Measurements from ENCODE around the gene TUSC2.
A peak's percentile ranks its signal among the peaks of the same experiment; 100 is the strongest.

DNA sequence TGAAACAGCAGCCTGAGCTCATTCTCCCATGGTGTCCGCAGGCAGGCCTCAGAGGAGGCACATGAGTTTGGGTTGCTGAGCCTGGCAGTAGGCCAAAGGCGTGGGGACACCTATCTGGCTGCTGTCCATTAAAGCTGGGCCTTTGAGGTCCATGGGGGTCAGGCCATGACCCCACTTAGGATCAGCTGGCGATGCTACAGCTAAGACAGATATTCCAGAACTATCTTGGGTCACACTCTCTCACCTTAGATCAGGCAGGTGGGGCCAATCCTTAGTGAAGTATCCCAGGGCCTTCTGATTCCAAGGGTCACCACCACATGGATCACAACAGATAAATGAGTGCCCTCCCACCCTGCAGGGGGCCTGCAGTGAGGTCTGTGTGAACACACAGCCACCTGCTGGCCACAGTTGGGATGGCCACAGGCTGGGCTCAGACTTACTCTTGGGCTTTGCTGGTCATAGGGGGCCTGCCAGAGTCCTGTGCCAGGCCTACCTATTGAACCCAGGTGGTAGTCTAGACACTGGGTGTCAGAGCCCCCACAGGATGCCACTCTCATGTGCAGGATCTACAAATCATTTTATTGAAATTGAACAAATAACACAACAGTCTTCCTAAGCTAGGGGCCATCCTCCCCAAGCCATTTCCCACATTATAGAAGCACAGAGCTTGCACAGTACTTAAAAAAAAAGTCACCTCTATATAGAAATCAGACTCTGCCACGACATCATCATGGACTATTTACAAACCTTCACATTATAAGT is 3.5 kb downstream of the TUSC2 start:
- TF ChIP-seq, protein P1, sequence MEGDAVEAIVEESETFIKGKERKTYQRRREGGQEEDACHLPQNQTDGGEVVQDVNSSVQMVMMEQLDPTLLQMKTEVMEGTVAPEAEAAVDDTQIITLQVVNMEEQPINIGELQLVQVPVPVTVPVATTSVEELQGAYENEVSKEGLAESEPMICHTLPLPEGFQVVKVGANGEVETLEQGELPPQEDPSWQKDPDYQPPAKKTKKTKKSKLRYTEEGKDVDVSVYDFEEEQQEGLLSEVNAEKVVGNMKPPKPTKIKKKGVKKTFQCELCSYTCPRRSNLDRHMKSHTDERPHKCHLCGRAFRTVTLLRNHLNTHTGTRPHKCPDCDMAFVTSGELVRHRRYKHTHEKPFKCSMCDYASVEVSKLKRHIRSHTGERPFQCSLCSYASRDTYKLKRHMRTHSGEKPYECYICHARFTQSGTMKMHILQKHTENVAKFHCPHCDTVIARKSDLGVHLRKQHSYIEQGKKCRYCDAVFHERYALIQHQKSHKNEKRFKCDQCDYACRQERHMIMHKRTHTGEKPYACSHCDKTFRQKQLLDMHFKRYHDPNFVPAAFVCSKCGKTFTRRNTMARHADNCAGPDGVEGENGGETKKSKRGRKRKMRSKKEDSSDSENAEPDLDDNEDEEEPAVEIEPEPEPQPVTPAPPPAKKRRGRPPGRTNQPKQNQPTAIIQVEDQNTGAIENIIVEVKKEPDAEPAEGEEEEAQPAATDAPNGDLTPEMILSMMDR (IDR thresholded peaks at IDR 0.05; ENCODE audit: low read length) = peak; percentile 90
- TF ChIP-seq EZH2 (IDR thresholded peaks at IDR 0.05; ENCODE audit: borderline replicate concordance, low read length) = no peak
